HG02943 (cell line): Measurements from ENCODE around the gene DBF4B.

ENCODE experiments used
- ATAC-seq: cut with Tn5 transposase; IDR thresholded peaks from one replicate; pipeline ENCODE4 v1.9.1; 2021; ENCODE audit warnings: mild to moderate bottlenecking, low read depth, moderate library complexity; ENCODE audit not compliant: unreplicated experiment

DBF4B gene

GRCh38 chr17:44775136-44775837 lies 66.8 kb downstream of the DBF4B start:
- peak; percentile 71 for ATAC-seq

DNA sequence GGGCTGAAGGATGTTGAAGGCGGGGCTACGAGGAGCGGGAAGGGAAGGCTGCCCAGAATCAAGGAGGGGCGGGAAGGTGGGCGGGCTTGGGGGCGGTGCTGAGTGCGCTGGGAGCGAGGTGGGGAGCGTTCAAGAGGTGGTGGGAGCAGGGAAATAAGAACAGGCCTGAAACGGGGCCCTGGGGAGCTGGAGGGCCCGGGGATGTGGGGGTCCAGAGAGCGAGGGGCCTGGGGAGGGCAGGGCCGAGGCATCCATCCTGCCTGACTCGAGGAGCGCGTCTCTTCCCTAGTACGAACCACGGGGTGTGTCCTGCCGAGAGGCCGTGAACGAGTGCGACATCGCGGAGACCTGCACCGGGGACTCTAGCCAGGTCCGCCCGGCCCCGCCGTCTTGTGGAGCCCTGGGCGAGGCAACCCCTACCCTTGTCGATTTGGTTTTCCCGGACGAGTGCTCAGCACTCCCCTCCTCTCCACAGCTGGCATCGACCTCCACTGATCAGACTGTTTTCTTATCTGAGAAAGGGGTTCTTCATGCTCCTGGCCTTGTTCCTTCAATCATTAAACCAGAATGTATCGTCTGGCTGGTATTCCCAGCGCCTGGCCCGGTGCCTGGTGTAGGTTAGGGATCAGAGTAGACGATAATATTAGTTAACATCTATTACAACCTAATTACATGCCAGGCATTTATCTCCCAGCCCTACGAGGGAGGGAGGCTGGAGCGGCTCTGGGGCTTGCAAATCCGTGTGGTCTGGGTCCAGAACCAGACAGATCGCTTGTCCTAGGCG lies 67.6 kb downstream of the DBF4B start:
- peak; percentile 13 for ATAC-seq

DNA sequence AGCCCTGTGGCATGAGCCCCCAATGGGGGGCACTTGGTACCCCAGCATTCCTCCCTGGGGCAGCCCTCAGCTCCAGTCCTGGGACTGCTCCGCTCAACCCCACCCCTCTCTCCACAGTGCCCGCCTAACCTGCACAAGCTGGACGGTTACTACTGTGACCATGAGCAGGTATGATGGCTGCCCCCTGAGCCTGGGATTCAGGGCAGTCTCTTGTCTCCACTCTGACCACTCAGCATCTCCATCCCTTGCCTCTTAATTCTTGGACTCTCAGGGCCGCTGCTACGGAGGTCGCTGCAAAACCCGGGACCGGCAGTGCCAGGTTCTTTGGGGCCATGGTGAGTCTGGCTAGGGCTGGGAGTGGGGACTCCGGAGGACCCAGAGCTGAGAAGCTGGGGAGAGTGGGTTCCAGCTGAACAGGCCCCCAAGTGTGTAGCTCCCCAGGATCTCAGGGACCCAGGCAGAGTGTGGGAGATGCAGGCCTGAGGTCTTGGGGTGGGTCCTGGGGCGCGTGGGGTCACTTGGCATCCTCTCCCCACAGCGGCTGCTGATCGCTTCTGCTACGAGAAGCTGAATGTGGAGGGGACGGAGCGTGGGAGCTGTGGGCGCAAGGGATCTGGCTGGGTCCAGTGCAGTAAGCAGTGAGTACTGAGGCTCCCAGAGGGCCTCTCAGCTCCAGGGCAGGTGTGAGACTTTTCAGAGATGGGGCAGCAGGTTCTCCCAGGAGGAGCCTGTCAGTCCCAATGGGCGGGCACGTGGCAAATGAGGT lies 68.3 kb downstream of the DBF4B start:
- no peak for ATAC-seq

- no peak for ATAC-seq
Observed at GRCh38 chr17:44777394-44778348, 69.2 kb downstream of the DBF4B start.

DNA sequence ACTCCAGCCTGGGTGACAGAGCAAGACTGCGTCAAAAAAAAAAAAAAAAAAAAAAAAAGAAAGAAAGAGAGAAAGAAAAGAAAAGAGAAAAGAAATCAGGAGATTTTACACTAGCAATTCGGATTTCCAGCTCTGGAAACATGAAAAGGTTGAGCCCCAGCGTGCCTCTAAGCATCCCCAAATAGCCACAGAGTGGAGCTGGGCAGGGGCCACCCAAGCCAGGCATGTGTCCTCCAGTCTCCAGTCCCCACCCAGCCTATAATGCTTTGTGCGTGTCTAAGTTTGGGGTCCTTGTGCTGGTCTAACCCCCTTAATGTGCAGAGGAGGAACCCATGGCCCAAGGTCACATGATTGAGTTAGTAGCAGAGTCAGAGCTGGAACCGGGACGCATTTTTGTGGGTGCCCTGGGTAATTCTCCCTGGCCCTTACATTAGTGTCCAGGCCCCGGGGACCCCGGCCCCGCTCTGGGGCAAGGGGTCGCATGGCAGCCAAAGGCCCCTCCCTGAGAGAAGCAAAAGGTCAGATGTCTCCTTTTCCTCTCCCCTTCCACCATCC lies 70.3 kb downstream of the DBF4B start:
- ATAC-seq: no peak

GRCh38 chr17:44779211-44780025 lies 71.0 kb downstream of the DBF4B start:
- ATAC-seq: no peak

DNA sequence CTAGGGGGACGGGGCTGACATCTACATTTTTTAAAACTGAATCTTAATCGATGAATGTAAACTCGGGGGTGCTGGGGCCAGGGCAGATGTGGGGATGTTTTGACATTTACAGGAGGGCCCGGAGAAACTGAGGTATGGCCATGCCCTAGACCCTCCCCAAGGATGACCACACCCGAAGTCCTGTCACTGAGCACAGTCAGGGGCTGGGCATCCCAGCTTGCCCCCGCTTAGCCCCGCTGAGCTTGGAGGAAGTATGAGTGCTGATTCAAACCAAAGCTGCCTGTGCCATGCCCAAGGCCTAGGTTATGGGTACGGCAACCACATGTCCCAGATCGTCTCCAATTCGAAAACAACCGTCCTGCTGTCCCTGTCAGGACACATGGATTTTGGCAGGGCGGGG lies 71.7 kb downstream of the DBF4B start:
- ATAC-seq: no peak

- no peak for ATAC-seq
Observed at GRCh38 chr17:44780845-44781480, 72.5 kb downstream of the DBF4B start.

DNA sequence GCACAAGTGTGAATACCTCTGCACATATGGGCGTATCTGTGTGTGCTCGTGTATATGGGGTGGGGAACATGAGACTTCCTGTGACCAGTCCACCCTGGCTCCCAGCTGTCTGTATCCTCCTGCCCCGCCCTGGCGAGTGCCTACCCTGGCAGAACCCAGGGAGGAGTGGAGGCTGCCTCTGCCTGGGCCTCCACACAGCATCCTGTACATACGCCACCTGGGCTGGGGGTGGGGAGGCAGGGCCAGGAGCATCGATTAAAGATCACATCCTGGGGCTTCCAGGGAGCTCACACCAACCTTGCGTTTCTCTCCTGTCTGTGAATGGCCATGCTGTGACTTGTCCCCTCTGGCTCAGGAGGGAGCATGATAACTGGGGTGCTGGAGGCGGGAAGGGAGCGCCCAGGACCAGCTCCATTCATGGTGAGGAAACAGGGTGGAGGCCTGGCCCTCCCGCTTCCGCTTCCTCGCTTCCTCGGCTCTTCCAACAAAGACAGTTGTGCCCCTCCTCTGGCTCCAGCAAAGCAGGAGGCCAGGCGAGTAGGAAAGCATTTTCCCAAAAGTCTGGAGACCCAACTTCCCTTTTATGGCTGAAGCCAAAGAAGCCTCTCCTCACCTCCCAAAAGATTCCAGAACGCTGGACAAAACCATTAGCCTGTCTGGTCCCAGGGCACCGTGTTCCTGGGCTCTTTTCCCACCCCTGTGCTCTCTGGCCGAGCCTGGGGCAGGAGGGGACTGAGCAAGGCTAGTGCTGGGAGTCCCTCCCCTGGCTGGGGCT lies 73.3 kb downstream of the DBF4B start:
- ATAC-seq: no peak

DNA sequence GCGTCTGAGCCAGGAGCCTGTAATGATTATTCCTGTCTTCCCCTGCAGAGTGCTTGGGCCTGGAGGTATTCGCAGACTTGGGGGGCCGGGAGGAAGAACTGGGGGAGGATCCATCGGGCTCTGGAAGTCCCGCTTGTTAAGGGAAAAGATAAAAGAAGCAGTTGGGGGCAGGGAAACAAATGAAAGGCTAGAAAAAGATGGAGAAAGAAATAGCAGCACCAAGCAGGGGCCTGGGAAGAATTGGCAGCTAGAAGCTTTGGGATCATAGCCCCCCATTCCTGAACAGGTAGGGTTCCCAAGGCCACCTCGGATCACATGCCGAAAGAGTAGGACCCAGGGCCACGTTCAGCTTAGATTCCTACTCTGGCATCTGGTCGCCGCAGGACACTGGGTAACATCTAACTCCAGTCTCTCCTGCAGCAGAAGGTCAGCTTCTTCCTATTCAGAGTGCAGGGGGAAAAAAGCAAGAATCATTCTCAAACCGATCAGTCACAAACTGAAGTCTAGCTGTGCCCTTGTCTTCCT lies 73.9 kb downstream of the DBF4B start:
- ATAC-seq: no peak

DNA sequence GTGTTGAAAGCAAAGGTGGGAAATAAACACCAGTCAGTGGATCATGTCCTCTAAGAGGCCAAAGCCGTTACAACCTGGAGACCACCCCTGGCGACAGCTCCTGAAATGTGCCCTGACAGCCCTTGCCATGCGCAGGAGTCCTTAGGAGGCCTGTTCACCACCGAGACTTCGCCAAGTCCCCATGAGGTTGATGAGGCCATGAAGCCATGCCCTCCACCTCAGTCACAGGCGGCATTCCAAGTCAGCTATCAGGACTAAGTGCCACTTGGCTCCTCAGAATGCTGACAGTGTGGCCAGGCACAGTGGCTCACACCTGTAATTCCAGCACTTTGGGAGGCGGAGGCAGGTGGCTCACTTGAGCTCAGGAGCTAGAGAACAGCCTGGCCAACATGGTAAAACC lies 77.5 kb downstream of the DBF4B start:
- ATAC-seq: no peak

DNA sequence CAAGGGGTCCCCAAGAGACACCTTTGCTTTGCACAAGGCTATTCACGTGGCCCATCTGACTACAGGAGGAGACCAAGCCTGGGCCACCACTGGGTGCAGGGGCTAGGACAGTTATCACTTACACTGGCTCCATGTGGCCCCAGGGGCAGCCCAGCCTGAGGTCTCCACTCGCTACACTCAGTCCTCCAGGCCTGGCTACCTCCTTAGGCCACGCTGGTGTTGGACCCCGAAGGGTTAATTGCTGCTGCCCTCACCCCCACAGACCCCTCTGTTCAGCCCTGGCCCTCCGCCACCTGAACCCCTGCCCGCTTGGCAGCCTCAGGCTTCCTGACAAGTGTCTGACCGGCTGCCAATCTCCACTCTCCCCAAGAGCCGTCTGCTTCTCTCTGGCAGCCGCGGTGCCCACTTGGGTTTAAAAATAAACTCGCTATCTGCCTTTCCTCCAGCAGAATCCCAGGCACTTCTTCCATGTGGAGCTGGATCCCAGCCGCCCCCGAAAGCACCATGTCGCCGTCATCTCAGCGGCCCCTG lies 78.2 kb downstream of the DBF4B start:
- no peak for ATAC-seq

DNA sequence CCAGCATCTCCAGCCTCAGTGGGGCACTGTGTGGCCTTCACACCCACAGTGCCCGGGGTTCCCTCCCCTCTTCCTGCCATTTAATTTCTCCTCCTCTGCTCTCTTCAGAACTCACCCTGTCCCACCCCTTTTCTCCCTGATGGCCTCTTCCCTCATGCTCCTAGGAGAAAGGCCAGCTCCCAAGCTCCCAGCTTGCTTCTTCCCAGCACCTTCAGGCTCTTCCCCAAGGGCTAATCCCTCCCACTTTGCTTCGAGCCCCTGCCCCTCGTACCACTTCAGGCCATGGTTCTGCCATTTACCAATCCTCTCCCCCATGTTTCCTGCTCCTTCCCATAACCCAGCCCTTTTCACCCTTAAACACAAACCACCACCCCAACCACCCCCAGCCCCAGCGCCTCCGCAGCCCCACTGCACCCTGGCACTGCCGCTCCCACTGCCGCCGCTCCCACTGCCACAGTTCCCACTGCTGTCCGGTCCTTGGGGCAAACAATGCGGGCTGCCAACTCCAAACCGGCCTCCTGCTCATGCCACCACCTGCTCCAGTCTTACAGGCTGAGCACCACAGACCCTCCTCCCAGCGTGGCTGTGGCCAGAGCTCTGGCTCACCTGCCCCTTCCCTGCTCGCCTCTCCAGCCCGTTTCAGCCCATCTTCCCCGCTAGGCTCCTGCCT lies 78.9 kb downstream of the DBF4B start:
- no peak for ATAC-seq

DNA sequence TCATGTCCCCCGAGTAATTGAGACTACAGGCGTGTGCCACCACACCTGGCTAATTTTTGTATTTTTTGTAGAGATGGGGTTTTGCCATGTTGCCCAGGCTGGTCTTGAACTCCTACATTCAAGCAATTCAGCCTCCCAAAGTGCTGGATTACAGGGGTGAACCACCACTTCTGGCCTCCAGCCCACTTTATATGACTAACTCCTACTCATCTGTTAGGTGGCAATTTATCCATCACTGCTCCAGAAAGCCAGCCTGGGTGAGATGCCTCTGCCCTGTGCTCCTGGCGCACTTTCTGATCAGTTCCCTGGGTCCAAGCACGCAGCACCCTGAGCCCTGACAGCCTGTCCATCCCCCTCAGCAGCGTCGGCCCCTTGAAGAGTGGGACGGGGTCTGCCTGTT lies 79.7 kb downstream of the DBF4B start:
- no peak for ATAC-seq

GRCh38 chr17:44792276-44792675 lies 83.8 kb downstream of the DBF4B start:
- ATAC-seq: no peak

DNA sequence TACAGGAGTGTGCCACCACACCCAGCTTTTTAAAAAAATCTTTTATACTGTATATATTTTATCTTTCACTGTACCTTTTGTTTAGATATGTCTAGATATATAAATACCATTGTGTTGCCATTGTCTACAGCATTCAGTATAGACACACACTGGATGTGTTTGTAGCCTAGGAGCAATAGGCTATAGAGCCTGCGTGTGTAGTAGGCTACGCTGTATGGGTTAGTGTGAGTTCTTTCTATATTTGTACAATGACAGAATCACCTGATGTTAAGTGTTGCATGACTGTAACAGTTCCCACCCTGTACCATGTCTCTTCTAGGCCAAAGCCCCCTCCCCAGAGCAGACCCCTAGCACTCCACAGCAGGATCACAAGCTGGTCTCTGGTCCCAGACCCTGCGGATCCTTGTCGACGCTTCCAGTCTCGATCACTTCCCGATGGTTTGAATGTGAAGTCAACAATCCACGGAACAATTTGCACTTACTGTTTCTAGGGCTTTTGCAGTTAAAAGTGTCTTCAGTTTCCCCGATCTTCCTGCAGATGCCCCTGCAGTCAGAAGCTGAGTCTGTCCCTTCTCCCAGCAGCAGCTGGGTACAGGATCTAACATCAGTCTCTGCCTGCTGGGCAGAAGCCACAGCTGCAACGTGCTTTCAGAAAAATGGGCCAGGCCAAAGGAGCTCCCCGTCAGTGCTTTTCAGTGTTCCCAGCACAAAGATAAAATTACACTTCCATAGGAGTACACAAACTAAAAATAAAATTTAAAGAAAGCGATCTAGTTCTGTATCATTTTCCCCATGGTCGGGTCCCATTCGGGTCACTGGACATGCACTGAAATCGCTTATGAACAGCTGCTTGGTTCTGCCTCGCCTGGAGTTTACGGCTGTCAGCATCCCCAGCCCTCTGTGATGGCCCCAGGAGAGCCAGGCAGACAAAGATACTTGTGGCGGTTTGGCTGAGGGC lies 85.7 kb downstream of the DBF4B start:
- no peak for ATAC-seq
